ENCODE measurements around the gene ARNT2. TPM values are rescaled to one million over a fixed set of nuclear protein-coding genes. Genes with fewer than 3 reads are reported as not detected.

Gene ARNT2
- total RNA-seq, 1 donor: 12.7 TPM

- DNase-seq (ENCODE audit: low read depth): peak; percentile 73
- no peak overlapping the region for H3K4me3 ChIP-seq (ENCODE audit: low read depth, low read length)
- TF ChIP-seq, protein P1, sequence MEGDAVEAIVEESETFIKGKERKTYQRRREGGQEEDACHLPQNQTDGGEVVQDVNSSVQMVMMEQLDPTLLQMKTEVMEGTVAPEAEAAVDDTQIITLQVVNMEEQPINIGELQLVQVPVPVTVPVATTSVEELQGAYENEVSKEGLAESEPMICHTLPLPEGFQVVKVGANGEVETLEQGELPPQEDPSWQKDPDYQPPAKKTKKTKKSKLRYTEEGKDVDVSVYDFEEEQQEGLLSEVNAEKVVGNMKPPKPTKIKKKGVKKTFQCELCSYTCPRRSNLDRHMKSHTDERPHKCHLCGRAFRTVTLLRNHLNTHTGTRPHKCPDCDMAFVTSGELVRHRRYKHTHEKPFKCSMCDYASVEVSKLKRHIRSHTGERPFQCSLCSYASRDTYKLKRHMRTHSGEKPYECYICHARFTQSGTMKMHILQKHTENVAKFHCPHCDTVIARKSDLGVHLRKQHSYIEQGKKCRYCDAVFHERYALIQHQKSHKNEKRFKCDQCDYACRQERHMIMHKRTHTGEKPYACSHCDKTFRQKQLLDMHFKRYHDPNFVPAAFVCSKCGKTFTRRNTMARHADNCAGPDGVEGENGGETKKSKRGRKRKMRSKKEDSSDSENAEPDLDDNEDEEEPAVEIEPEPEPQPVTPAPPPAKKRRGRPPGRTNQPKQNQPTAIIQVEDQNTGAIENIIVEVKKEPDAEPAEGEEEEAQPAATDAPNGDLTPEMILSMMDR (IDR thresholded peaks at IDR 0.05; ENCODE audit: insufficient read depth, low read length): peak; percentile 79
Observed at GRCh38 chr15:80418892-80419537, 14.8 kb downstream of the ARNT2 start.

- DNase-seq (ENCODE audit: low read depth): peak; percentile 46
- no peak overlapping the region for H3K4me3 ChIP-seq (ENCODE audit: low read depth, low read length)
- TF ChIP-seq, protein P1 (IDR thresholded peaks at IDR 0.05; ENCODE audit: insufficient read depth, low read length): no peak
Observed at GRCh38 chr15:80419546-80419945, 15.4 kb downstream of the ARNT2 start.

GRCh38 chr15:80420658-80421057 lies 16.5 kb downstream of the ARNT2 start:
- TF ChIP-seq, protein P1 (IDR thresholded peaks at IDR 0.05; ENCODE audit: insufficient read depth, low read length): no peak
- H3K4me3 ChIP-seq (ENCODE audit: low read depth, low read length): no peak overlapping the region
- no peak for DNase-seq (ENCODE audit: low read depth)

DNA sequence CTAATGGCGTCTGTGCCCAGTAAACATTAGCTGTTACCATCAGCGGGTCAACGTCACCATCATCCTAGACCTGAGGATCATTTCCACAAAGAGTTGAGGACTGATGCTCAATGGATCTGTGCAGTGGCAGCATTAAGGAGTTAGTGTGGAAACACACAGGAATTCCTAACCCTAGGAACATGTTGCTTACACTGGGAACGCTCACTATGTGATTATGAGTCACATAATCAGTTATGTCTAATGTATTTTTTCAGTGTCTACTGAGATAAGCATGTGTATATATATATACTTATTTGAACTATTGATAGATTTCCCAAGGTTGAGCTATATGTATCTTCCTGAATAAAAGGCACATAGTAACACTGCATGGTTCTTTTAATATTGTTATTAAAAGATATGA lies 19.0 kb downstream of the ARNT2 start:
- TF ChIP-seq, protein P1 (IDR thresholded peaks at IDR 0.05; ENCODE audit: insufficient read depth, low read length): no peak
- H3K4me3 ChIP-seq (ENCODE audit: low read depth, low read length): no peak overlapping the region
- DNase-seq (ENCODE audit: low read depth): peak; percentile 36

DNA sequence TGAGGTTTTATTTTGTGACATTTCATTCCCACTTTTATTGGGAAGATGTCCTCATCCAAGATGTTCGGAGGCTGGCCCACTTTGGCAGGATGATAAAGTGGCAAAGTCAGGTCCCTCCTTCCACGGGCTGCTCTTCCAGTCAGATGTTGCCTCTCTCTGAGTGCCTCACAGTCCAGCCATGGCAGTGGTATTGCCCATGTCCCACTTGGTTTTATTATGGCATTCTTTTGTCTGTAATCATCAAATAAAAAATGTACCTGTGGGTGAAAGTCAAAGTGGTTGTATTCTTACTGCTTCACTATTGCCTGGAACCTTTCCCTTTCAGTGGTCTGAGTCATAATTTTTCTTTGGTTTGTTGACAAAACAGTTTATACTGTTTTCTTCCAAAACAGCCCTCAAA lies 20.2 kb downstream of the ARNT2 start:
- TF ChIP-seq, protein P1 (IDR thresholded peaks at IDR 0.05; ENCODE audit: insufficient read depth, low read length): no peak
- no peak for DNase-seq (ENCODE audit: low read depth)
- no peak overlapping the region for H3K4me3 ChIP-seq (ENCODE audit: low read depth, low read length)

DNA sequence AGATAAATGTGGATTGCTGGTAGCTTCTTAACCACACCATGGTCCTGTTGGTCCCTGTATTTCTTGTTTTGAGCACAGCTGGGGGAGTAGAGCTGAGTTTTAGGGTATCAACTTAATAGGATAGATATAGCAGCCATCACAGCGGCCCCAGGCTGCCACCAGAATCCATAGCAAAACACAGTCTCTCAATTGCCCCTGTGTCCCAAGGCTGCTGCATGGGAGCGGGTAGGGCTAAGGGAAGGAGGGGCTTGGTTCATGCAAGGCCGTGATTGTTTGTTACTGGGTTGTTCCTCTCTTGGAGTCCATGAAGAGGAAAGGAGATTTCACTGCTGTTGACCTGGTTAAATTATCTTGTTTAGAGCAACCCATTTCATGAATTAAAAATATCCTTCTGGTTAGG lies 22.1 kb downstream of the ARNT2 start:
- TF ChIP-seq, protein P1 (IDR thresholded peaks at IDR 0.05; ENCODE audit: insufficient read depth, low read length): no peak
- DNase-seq (ENCODE audit: low read depth): no peak
- no peak overlapping the region for H3K4me3 ChIP-seq (ENCODE audit: low read depth, low read length)

DNA sequence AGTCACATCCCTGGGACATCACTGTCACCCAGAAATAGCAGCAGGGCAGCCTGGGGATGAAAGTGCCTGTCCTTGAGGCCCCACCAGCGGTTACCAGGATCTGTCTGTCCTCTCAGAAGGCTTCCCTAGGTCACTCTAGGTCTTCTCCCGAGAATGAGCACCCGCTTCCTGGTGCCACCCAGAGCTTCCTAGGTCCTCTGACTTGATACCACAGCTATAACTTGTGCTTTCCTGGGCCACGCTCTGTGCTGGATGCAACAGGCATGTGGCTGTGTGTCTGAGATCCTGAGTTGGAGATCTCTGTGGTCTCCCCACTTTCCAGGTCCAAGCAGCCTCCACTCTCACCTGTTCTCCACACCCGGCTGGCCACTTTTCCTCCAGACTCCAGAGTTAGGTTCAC lies 25.8 kb downstream of the ARNT2 start:
- no peak for DNase-seq (ENCODE audit: low read depth)
- TF ChIP-seq, protein P1 (IDR thresholded peaks at IDR 0.05; ENCODE audit: insufficient read depth, low read length): no peak
- H3K4me3 ChIP-seq (ENCODE audit: low read depth, low read length): no peak overlapping the region
